Endothelial cell (in vitro differentiated cells): Measurements from ENCODE around the gene ZNHIT6. TPM values are rescaled to one million over a fixed set of nuclear protein-coding genes. Genes with fewer than 3 reads are reported as not detected.

Source experiments
- DNase-seq: peaks from one replicate; pipeline ENCODE4 v3.0.0; 2021; ENCODE audit warnings: low spot score
- H3K27ac Mint-ChIP-seq: one replicate; pipeline ENCODE4 v1.8.0; 2021; ENCODE audit warnings: mixed read lengths, inconsistent platforms; ENCODE audit not compliant: unreplicated experiment
- H3K27me3 Mint-ChIP-seq: one replicate; pipeline ENCODE4 v1.8.0; 2021; ENCODE audit warnings: mild to moderate bottlenecking, moderate library complexity, mixed read lengths, inconsistent platforms; ENCODE audit not compliant: unreplicated experiment
- H3K36me3 Mint-ChIP-seq: one replicate; pipeline ENCODE4 v1.8.0; 2021; ENCODE audit warnings: mild to moderate bottlenecking, low read depth, mixed read lengths, inconsistent platforms; ENCODE audit not compliant: unreplicated experiment
- H3K4me1 Mint-ChIP-seq: one replicate; pipeline ENCODE4 v1.8.0; 2021; ENCODE audit warnings: mild to moderate bottlenecking, mixed read lengths, inconsistent platforms; ENCODE audit not compliant: unreplicated experiment
- H3K4me3 Mint-ChIP-seq: one replicate; pipeline ENCODE4 v1.8.0; 2021; ENCODE audit warnings: mild to moderate bottlenecking, mixed read lengths, inconsistent platforms; ENCODE audit not compliant: unreplicated experiment
- H3K9me3 Mint-ChIP-seq: one replicate; pipeline ENCODE4 v1.8.0; 2021; ENCODE audit warnings: mixed read lengths, inconsistent platforms; ENCODE audit not compliant: unreplicated experiment
- total RNA-seq: library from RNA; stranded (reverse); fragmentation: NEBNext Ultra II Directional; extraction: Animal tissue kit (Norgen Biotek cat#: 25700); gene quantifications from one replicate; pipeline ENCODE4 v1.2.1, GENCODE V29; 2021; ENCODE audit not compliant: unreplicated experiment
- TF ChIP-seq, protein P1 (sequence below): fragments of 200-600 bp; sonication (generic); IDR thresholded peaks from one replicate; pipeline ENCODE4 v1.5.0; 2021; ENCODE audit warnings: antibody characterized with exemption; ENCODE audit not compliant: unreplicated experiment

The ZNHIT6 gene
- total RNA-seq, 1 donor from 2014 or later, result 22.6 TPM

DNA sequence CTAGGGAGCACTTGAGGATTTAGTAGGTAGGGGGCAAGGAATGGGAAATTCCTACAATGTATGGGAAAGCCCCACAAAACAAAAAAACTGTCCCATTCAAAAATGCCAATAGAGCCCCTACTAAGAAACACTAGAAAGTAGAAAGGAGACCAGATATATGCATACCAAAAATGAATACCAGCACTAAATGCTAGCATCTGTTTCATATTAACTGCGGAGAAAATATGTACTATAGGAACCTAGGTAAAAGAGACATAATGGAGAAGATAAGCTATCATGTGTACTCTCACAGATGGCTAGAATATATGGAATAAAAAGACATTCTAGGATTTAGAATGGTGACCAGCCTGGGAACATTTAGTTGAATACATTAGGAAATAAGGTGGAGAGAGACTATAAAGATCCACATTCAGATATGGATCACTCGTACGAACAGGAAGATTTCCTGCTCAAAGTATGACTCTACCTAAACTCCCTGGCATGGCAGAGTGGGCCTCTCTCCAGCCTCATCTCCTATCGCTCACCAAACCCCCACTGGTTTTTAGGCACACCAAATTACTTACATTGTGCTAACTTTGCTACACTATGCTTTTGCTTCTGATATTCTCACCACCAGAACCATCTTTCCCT, 18.3 kb downstream of the ZNHIT6 start:
- no peaks in the 10 kb centered on the region for H3K27me3 Mint-ChIP-seq
- H3K4me1 Mint-ChIP-seq, result no peaks in the 10 kb centered on the region
- no peaks in the 10 kb centered on the region for H3K9me3 Mint-ChIP-seq
- TF ChIP-seq, protein P1, sequence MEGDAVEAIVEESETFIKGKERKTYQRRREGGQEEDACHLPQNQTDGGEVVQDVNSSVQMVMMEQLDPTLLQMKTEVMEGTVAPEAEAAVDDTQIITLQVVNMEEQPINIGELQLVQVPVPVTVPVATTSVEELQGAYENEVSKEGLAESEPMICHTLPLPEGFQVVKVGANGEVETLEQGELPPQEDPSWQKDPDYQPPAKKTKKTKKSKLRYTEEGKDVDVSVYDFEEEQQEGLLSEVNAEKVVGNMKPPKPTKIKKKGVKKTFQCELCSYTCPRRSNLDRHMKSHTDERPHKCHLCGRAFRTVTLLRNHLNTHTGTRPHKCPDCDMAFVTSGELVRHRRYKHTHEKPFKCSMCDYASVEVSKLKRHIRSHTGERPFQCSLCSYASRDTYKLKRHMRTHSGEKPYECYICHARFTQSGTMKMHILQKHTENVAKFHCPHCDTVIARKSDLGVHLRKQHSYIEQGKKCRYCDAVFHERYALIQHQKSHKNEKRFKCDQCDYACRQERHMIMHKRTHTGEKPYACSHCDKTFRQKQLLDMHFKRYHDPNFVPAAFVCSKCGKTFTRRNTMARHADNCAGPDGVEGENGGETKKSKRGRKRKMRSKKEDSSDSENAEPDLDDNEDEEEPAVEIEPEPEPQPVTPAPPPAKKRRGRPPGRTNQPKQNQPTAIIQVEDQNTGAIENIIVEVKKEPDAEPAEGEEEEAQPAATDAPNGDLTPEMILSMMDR, result no peak
- H3K4me3 Mint-ChIP-seq, result no peak overlapping the region
- H3K36me3 Mint-ChIP-seq, result peaks cover 11% of the 10 kb centered on the region
- no peak overlapping the region for H3K27ac Mint-ChIP-seq
- no peak for DNase-seq

DNA sequence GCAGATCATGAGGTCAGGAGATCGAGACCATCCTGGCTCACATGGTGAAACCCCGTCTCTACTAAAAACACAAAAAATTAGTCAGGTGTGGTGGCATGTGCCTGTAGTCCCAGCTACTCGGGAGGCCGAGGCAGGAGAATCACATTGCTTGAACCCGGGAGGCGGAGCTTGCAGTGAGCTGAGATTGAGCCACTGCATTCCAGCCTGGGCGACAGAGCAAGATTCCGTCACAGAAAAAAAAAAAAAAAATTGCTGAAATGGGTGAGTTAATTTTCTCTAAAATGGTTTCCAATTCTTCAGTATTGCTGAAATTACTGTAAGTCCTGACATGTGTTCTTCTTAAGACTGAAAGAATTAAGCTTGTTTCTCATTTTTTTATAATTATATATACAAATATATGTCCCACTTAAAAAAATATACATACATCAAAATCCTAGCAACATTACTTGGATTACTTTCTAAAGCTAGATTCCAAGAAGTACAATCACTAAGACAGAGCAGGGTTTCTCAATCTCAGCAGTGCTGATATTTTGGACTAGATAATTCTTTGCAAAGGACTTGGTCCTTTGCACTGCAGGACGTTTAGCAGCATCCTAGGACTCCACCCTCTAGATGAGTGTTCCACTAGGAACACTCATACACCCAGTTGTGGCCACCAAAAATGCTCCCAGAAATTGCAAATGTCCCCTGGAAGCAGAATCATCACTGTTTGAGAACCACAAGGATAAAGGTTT, 24.8 kb downstream of the ZNHIT6 start:
- no peak overlapping the region for H3K27ac Mint-ChIP-seq
- H3K4me3 Mint-ChIP-seq, result no peak overlapping the region
- no peaks in the 10 kb centered on the region for H3K9me3 Mint-ChIP-seq
- TF ChIP-seq, protein P1, result no peak
- no peaks in the 10 kb centered on the region for H3K27me3 Mint-ChIP-seq
- H3K4me1 Mint-ChIP-seq, result no peaks in the 10 kb centered on the region
- no peak for DNase-seq
- H3K36me3 Mint-ChIP-seq, result peaks cover 7% of the 10 kb centered on the region

DNA sequence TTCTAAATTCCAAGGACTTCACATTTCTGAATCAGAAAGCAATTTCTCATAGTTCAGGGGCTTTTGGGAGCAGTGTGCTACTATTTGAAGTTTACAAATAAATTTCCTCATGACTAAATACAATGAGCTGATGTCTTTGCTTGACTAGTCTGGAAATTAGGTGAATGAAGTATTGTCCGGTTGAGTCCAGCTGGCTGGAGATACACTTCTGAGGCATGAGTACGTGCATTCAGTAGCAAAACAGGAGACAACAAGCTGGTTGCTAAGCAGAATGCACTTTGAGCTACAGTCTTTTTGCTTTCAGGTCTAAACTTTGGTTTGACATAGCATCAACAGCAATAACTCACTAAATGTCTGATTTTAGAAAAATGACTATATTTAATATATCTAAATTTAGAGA, 27.1 kb downstream of the ZNHIT6 start:
- no peaks in the 10 kb centered on the region for H3K4me1 Mint-ChIP-seq

DNA sequence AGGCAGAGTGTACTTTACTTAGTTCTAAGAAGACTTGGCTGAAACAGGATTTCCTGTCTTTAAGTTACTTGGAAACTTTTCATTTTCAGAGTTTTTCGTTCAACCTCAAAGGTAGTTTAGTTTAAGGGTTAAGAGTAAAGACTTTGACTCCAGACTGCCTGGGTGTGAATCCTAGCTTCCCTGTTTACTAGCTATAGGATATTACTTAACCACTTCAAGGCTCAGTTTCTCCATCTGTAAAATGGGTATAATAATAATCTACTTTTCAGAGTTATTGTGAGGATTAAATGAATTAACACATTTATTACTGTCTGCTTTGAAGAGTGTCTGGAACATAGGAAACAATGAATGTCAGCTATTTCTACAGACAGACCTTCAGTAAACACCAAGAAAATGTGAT, 30.0 kb downstream of the ZNHIT6 start:
- TF ChIP-seq, protein P1, result no peak
- DNase-seq, result no peak
- Mint-ChIP-seq H3K4me3 (no peak overlapping the region), H3K4me1 (no peaks in the 10 kb centered on the region), H3K27me3 (no peaks in the 10 kb centered on the region), H3K9me3 (no peaks in the 10 kb centered on the region), H3K36me3 (peaks cover 7% of the 10 kb centered on the region), H3K27ac (no peak overlapping the region)

More for the DNA sequence above, 27.1 kb downstream of the ZNHIT6 start:
- TF ChIP-seq, protein P1, result no peak
- Mint-ChIP-seq H3K27ac (peak overlapping the region; percentile 90), H3K36me3 (peaks cover 7% of the 10 kb centered on the region), H3K4me3 (no peak overlapping the region), H3K27me3 (no peaks in the 10 kb centered on the region), H3K9me3 (no peaks in the 10 kb centered on the region)
- no peak for DNase-seq

DNA sequence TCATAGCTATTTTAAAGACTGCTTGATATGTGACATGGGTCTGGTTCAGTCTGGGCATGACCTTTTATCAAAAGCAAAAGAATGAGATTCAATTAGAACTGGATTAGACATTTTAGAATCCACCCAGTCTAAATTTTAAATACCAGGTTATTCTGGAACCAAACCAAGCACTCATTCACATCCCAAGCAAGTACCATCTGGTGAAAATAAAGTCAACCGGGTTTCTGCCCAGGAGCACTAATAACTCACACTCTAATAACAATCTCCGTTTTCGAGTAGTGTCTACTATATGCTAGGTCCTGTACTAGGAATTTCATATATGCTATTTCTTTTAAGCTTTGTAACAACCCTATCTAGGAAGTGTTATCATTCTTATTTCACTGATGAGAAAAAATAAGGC, 30.6 kb downstream of the ZNHIT6 start:
- no peaks in the 10 kb centered on the region for H3K4me1 Mint-ChIP-seq
- H3K36me3 Mint-ChIP-seq, result peaks cover 7% of the 10 kb centered on the region
- no peak overlapping the region for H3K27ac Mint-ChIP-seq
- no peaks in the 10 kb centered on the region for H3K9me3 Mint-ChIP-seq
- H3K27me3 Mint-ChIP-seq, result no peaks in the 10 kb centered on the region
- TF ChIP-seq, protein P1, result no peak
- no peak overlapping the region for H3K4me3 Mint-ChIP-seq
- DNase-seq, result no peak
